Neural progenitor cell (in vitro differentiated cells): ENCODE results near the gene SLC34A2.

Experiments used
- EZH2 ChIP-seq: fragments of 200-600 bp; sonication (generic); IDR thresholded peaks from 2 replicates; pipeline ENCODE4 v1.6.1; 2017; ENCODE audit warnings: antibody characterized with exemption, mild to moderate bottlenecking, moderate library complexity
- TF ChIP-seq, protein P1 (sequence below): fragments of 200-600 bp; sonication (generic); IDR thresholded peaks from 2 replicates; pipeline ENCODE4 v1.5.1; 2017; ENCODE audit warnings: antibody characterized with exemption, mild to moderate bottlenecking

GRCh38 chr4:25672756-25673155, 17.1 kb downstream of the SLC34A2 start:
- no peak for TF ChIP-seq EZH2
- TF ChIP-seq, protein P1, sequence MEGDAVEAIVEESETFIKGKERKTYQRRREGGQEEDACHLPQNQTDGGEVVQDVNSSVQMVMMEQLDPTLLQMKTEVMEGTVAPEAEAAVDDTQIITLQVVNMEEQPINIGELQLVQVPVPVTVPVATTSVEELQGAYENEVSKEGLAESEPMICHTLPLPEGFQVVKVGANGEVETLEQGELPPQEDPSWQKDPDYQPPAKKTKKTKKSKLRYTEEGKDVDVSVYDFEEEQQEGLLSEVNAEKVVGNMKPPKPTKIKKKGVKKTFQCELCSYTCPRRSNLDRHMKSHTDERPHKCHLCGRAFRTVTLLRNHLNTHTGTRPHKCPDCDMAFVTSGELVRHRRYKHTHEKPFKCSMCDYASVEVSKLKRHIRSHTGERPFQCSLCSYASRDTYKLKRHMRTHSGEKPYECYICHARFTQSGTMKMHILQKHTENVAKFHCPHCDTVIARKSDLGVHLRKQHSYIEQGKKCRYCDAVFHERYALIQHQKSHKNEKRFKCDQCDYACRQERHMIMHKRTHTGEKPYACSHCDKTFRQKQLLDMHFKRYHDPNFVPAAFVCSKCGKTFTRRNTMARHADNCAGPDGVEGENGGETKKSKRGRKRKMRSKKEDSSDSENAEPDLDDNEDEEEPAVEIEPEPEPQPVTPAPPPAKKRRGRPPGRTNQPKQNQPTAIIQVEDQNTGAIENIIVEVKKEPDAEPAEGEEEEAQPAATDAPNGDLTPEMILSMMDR = no peak
